Posterior cingulate gyrus (tissue), 11 donors: ENCODE data around the gene ZBTB21.
A peak's percentile ranks its signal among the peaks of the same experiment; 100 is the strongest.
"Not testable (repeated sequence)": the region's sequence is repeated elsewhere in the genome, so short reads cannot be mapped to it uniquely, and the experiment has no call there.

Source experiments
- DNase-seq, 10 donors: peaks; one replicate each; pipeline versions ENCODE4 v3.0.0 to v3.0.0-alpha.2; 2020 to 2021; ENCODE audit warnings: mixed read lengths in 3 of 10
- intact Hi-C: fragments of 100-400 bp; cut with DNase I; formaldehyde crosslinking; loops from one replicate; pipeline ENCODE4 v1.15.1; 2023

Gene ZBTB21

DNA sequence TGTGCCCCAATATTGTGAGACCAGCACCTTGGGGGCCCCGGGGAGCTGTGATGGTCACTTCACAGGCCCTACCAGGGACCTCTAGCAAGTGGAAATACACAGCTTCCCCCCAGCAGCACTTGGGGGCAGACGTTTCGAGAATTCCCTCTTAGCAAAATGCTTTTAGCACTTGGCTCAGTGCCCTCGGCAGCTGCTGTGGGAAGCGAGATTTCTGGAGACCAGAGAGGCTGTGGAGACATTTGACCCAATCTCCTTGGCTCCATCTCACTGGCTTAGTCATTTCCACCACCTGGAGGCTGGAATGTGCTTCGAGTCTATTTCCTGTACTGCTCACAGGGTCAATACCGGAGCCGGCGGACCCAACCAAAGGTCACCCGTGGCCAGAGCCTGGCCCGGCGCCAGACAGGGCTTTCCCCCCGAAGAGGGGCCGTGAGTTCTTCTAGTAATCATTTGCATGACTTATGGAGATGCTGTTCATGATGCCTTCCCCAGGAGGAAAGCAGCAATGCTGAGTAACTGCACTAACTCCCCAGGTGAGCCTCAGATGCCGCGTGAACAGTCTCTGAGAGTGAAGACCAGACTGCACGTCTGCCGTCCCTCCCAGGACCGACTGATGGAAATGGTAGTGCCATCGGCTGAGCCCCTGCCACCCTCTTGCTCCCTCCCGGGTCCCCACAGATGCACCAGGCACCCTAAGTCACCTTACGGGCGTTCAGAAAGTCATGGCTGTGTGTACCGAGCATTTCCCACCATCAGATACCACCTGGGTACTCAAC lies 52.0 kb downstream of the ZBTB21 start:
- intact Hi-C loops, result loop anchor here (5.0 kb wide), 2 partner anchors 49 to 81 kb away; partner anchors contain the start of gene PRDM15
- DNase-seq, result peak in 7 of 10 donors; percentile 29 to 91 (median 55)

DNA sequence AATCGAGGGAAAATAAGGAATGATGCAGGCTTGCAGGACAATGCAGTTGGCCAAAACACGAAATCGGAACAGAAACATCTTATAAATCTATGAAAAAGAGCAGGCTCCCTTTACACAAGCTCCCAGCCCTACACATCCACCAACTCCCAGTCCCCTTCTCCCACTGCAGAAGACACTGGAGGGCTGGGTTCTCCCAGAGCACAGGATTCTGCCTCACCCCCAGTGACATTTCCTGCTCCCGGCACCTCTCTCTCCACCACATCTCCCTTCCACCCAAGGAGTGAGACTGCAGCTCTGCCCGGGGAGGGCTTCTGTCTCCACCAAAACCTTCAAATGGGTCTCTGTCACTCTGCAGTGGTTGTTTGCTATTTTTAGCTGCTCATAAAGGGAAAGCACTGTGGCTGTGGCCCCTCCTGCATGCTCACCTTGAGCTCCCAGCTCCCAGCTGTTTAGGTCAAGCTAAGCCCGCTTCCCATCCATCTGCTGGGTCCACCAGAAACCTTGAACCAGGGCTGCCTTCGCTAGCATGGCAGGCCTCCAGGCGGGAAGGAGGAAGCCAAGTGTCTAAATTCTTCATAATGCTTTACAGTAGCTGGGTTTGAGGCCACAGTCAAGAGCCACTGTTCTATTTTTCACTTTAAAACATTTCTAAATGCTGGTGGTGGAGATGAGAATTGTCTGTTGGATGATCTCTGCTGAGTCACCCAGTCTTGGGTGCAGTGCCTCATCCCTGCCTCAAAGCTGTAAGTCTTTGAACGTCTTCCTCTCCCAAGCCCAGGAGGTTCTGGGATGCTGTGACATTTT lies 53.0 kb downstream of the ZBTB21 start:
- intact Hi-C loops, result loop anchor here (5.0 kb wide), 2 partner anchors 50 to 80 kb away; partner anchors contain the start of gene PRDM15
- DNase-seq, result peak in 2 of 10 donors; percentile 61 to 74

DNA sequence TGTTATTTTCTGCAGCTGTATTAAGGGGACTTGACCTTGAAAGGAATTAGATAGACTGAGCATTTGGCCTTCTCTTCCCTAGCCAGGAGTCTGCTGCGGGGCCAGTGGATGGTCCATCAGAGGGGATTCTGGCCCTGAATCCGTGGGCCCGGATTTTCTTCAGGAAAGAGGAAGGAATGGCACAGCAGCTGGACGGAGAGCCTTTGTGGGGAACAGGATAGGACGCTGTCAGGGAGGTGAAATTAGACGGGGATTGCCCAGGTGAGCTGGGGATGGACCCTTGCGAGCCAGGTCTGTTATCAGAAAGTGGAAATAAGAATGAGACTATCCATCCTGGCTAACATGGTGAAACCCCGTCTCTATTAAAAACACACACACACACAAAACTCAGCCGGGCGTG lies 54.6 kb downstream of the ZBTB21 start:
- intact Hi-C loops, result loop anchor here (5.0 kb wide), 2 partner anchors 52 to 78 kb away; partner anchors contain the start of gene PRDM15
- peak in 1 of 10 donors; percentile 13 for DNase-seq

DNA sequence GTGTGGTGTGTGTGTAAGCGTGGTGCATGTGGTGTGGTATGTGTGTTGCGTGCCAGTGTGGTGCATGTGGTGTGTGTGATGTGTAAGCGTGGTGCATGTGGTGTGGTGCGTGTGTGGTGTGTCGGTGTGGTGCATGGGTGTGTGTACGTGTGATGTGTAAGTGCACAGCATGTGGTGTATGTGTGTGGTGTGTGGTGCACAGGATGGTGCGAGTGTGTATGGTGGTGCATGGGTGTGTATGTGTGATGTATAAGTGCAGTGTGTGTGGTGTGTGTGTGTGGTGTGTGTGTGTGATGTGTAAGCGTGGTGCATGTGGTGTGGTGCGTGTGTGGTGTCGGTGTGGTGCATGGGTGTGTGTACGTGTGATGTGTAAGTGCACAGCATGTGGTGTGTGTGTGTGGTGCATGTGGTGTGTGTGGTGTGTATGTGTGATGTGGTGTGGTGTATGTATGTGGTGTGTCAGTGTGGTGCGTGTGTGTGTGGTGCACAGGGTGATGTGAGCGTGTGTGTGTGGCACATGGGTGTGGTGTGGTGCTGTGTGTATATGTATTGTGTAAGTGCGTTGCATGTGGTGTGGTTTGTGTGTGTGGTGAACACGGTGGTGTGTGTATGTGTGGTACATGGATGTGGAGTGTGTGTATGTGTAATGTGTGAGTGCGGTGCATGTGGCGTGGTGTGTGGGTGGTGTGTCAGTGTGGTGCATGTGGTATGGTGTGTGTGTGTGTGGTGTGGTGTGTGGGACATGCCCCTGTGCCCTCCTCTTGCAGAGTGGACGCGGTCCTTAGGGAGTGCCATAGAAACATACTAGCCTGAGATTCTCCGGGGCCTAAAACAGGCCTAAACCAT lies 55.3 kb downstream of the ZBTB21 start:
- intact Hi-C loops, result loop anchor here (5.0 kb wide), 2 partner anchors 52 to 78 kb away; partner anchors contain the start of gene PRDM15
- peak in 2 of 10 donors; percentile 46 to 79 for DNase-seq

DNA sequence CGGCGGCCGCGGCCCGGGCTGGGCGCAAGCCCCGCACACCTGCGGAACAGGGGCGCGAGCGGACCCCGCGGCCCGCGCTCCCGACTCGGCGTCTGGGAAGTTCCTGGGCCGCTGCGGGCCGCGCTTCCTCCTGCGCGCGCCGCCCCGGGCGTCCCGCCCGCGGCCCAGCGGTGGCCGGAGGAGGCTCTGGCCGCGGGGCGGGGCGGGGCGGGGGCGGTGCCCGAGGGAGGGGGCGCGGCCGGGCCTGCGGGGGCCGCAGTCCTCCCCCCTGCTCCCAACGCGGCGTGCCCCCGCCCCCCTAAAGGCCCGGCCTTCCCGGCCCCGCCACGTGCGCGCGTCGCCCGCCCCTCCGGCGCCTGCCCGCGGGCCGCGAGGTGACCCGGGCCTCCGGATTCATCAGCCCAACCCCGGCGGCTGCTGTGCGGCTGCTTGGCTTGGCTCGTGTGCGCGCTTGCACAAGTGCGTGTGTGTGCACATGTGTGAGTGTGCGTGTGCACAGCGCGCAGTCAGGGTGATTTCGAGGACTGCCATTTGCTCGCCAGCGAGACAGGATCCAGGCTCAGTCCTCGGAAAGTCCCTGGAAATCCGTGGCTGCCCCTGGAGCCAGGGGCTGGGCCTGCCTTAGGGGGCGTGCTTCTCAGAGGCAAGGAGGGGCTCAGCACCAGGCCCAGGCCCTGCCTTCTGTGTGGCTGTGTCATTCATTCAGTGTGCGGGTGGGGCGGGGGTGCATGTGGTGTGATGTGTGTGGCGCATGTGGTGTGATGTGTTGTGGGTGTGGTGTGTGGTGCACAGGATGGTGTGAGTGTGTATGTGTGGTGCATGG lies 56.1 kb downstream of the ZBTB21 start, which contains the start of gene C2CD2:
Gene C2CD2, minus strand, starts transcription at position 188 of the 823 bp plus-strand sequence. CDS start 370 bp downstream, outside the sequence.
- intact Hi-C loops, result no loop called here

DNA sequence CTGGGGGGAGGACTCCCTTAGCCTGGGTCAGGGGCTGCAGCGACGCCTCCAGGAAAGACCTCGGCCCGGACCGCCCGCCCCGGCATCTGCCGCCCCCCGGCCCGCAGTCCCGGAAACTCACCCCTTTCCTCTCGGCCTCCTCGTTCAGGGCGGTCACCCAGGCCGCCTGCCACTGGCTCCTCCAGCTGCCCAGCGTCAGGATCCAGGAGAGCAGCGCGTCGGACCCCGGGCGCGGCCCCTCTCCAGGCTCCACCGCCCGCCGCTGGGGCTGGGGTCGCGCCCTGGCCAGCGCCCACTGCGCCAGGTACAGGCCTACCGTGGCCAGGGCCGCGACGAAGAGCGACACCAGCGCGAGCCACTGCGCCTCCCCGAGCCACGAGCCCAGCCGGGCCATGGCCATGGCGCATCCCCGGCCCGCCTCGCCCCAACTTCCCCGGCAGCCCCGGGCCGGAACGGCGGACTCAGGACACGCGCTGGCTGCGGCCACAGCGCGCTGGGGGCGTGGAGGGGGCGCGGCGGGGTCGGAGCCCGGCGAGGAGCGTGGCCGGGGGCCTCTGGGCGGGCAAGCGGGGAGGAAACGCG lies 56.8 kb downstream of the ZBTB21 start:
- DNase-seq, result peak in 4 of 10 donors; percentile 20 to 80 (median 50)
- intact Hi-C loops, result no loop called here

More for the DNA sequence above, 56.1 kb downstream of the ZBTB21 start, which contains the start of gene C2CD2:
- peak in 6 of 10 donors; percentile 25 to 87 (median 62) for DNase-seq

DNA sequence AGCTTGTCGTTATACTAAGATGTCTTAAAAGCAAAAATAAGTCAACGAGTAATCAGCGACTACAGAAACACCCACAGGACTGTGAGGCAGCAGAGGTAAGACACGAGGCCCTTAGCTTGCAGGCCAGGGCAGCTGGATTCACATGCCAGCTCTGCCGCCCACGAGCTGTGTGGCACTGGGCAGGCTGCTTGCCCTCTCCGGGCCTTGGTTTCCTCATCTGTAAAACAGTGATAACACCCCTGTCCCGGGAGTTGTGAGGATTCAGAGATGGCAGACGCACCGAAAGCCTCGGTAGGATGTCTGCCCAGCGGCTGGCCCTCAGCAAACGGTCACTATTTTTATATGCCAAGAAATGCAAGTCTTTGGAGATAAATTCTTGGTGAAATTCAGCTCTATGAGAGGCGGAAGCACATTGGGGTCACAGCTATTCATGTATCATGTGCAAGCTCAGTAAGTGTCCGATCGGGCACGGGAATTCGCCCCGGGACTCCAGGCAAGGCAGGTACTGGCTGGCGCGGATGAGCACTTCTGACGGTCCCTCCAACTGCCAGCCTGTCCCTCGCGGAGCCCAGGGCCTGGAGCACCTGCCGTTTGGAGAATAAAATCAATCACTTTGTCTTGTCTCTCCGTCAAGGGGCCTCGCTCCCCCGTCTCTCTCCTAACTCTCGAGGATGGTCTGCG lies 57.5 kb downstream of the ZBTB21 start:
- intact Hi-C loops, result no loop called here
- DNase-seq, result peak in 3 of 10 donors; percentile 13 to 83 (median 71)

DNA sequence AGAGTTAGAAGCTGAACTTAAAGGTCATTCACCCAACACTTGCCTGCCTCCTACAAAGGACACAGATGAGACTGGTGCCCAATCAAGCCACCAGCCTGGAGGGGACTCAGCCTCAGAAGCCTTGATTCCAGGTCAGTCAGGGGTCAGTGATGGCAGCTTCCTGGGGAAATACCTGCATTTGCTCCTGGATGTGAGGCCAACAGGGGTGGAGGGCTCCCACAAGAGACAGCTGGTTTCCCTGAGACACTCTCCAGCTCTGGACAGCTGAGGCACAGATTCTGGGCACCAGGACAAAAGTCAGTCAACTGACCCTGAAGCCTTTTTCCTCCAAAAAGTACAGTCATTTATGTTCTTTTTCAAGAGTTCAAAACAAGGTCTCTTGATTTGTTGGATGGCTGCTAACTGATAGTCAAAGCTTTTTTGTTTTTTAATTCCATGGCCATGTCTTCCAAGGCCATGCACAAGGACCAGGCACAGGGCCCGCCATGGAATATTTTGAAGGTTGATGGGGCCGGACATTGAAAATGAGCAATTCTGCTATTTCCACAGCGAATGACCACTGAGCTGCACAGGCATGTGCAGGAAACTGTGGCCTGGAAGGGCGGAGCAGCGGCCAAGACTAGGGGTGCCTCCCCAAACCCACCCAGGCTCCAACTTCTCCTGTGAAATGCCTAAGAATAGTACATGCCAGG lies 58.1 kb downstream of the ZBTB21 start:
- intact Hi-C loops, result no loop called here
- DNase-seq, result peak in 3 of 10 donors; percentile 10 to 63 (median 47)

DNA sequence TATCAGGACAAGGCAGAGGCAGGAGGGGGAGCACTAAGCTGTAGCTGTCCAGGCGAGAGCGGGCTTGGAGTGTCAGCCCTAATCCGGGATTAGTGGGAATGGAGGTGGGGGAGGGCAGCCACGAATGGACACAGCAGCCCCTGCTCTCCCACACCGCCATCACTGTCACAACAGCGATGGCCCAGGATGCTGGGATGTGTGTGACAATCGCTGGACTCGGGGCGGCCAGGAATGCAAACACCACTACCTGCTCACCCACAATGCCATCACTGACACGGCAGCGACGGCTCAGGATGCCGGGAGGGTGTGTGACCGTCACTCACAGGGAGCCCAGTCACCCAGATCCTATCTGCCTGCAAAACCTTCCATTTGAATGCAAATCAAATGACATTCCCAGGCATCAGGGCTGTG lies 59.2 kb downstream of the ZBTB21 start:
- intact Hi-C loops, result no loop called here

DNA sequence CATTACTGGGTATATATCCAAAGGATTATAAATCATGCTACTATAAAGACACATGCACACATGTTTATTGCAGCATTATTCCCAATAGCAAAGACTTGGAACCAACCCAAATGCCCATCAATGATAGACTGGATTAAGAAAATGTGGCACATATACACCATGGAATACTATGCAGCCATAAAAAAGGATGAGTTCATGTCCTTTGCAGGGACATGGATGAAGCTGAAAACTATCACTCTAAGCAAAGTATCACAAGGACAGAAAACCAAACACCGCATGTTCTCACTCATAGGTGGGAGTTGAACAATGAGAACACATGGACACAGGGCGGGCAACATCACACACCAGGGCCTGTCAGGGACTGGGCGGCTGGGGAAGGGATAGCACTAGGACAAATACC lies 60.5 kb downstream of the ZBTB21 start:
- peak in 3 of 10 donors; percentile 3 to 7 (median 3) for DNase-seq
- intact Hi-C loops, result not testable (repeated sequence)

More for the DNA sequence above, 59.2 kb downstream of the ZBTB21 start:
- DNase-seq, result peak in 3 of 10 donors; percentile 12 to 64 (median 63)

DNA sequence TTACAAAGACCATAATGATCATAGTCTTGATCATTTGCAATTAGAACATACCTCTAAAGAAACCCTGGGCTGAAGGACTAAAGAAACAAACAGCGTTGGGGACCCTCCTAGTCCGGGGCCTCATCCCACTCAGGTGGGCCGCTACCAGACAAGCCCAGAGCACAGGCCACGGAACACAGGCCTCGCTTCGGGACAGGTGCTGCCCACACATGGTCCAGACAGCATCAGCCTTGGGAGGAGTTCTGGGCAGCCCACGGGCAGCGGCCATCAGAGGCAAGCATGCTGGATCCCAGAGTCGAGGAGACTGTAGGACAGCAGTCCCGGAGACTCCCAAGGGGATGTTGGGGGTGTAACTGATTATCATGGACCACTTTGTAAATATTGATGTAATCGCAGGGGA lies 61.3 kb downstream of the ZBTB21 start:
- intact Hi-C loops, result no loop called here
- peak in 3 of 10 donors; percentile 22 to 78 (median 45) for DNase-seq

DNA sequence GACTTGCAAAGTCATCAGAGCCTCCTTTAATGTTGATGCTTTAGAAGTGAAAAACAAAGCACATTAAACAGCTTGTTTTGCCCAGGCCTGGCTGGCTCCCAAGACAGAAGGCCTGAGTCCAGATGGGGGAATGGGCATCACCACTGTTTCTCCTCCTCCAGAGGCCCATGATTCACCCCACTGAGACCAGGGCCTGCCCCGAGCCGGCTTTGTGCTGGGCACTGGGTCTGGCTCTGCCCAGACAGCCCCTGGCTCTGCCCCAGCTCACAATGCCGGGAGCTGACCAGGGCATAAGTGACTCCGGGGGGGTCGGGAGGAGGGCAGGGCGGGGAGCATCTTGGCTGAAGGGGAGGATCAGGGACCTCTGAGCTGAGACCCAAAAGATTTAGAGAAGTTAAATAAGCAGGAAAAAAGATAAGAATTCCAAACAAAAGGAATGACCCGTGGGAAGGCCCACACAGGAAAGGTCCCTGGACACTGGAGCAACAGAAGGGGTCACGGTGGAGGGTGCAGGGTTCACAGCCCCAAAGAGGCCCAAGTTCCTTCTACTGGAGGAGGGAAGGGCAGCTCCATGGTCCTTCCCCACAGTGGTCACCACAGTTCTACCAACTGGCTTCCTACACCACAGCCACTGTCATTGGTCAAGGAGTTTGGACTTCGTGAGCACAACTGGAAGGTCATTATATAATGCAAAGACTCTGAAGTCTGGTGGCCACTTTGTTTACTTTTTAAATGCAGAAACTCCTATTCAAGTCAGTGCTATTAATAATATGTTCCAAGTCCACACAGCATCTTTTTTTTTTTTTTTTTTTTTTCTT lies 61.9 kb downstream of the ZBTB21 start:
- intact Hi-C loops, result no loop called here
- peak; percentile 72 to 97 (median 82) for DNase-seq

DNA sequence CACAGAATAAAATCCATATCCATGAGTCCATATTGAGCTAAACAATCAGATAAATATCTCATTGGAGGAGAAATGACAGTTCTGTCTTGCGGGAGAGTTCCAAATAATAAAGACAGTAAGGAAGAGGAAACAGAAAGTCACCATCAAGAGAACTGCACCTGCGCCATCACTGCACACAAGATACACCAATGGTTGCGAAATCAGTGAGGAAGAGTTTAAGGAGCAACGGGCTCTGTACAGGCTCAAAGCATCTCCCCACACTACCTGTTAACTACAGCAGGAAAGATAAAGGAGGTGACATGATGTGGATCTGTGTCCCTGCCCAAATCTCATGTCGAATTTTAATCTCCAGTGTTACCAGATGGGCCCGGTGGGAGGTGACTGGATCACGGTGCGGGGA lies 64.2 kb downstream of the ZBTB21 start:
- peak in 3 of 10 donors; percentile 2 to 31 (median 4) for DNase-seq
- intact Hi-C loops, result no loop called here

DNA sequence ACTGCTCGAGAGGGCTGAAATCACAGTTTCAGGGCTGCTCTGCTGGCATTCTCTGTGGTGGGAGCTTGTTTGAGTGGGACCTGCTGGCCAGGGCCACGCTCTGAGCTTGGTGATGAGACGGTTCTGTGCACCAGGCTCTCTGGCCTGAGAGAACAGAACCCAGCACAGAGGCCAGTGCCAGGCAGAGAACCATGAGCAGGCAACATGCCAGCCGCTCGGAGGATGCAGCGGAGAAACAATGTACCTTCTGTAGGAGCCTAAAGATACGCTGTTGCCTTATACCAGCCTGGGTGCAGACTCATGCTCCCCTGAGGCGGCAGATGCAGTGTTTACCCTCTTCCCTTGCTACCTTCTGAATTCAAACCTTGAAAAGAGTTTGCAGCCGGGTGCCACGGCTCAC lies 66.3 kb downstream of the ZBTB21 start:
- intact Hi-C loops, result no loop called here
- DNase-seq, result peak in 9 of 10 donors; percentile 33 to 93 (median 74)

DNA sequence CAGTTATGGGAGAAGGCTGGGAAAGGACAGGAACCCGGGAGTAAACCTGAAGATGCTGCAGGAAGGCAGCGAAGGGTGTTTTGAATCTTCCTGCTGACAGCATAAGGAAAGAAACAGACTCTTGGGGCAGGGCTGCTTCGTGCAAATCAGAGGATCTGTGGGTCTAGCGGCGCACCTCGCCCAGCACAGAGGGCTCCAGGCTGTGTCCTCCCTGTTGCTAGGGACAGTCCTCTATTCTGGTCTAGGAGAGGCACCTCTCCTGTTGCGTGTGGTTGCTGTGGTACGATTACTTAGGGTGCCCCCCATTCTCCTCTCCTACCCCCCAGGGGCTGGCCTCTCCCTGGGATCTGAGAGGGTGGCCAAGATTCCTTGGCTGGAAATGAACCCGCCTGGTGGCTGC lies 67.7 kb downstream of the ZBTB21 start:
- DNase-seq, result peak in 3 of 10 donors; percentile 4 to 63 (median 7)
- intact Hi-C loops, result no loop called here

DNA sequence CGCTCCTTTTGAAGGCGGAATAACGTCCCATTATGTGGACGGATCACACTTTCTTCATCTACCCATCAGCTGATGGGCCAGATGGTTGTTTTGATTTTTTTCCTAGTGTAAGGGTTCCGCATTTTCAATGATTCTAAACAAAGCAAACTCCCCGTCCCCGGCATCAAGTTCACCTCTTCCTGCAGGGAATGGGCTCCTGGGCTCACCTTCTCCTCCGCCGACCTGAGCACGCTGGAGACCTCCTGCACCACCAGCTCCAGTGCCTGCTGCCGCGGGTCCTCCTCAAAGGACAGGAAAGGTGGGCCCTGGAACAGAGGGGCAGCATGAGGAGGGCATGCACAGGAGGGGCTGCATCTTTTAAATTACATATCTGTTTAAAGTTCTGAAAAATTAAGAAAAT lies 68.2 kb downstream of the ZBTB21 start:
- peak in 2 of 10 donors; percentile 16 to 80 for DNase-seq
- intact Hi-C loops, result no loop called here
